Activated T-helper 2 cell treated with anti-CD3 and anti-CD28 coated beads, Interferon-gamma antibody, Interleukin-2, Interleukin-4, amounts not matched to agents 10 μg/mL and 5 μg/mL and 100 μg/mL, durations not matched to agents 14 hours and 24 hours and 36 hours (primary cell): ENCODE results near the gene CTNNBL1. TPM values are rescaled to one million over a fixed set of nuclear protein-coding genes. Genes with fewer than 3 reads are reported as not detected.

Source experiments
- DNase-seq: peaks from one replicate; pipeline ENCODE4 v3.0.0; 2021; ENCODE audit warnings: low spot score
- H3K27ac Mint-ChIP-seq: one replicate; pipeline ENCODE4 v1.8.0; 2021; ENCODE audit warnings: mixed read lengths
- H3K27me3 Mint-ChIP-seq: one replicate; pipeline ENCODE4 v1.8.0; 2021; ENCODE audit warnings: low read depth, mixed read lengths
- H3K36me3 Mint-ChIP-seq: one replicate; pipeline ENCODE4 v1.8.0; 2021; ENCODE audit warnings: low read depth, mixed read lengths
- H3K4me1 Mint-ChIP-seq: one replicate; pipeline ENCODE4 v1.8.0; 2021; ENCODE audit warnings: low read depth, mixed read lengths
- H3K4me3 Mint-ChIP-seq: one replicate; pipeline ENCODE4 v1.8.0; 2021; ENCODE audit warnings: low read depth, mild to moderate bottlenecking, moderate library complexity, mixed read lengths
- H3K9me3 Mint-ChIP-seq: one replicate; pipeline ENCODE4 v1.8.0; 2021; ENCODE audit warnings: mixed read lengths
- intact Hi-C: fragments of 100-400 bp; cut with micrococcal nuclease; formaldehyde crosslinking; loops from one replicate; pipeline ENCODE4 v1.15.1; 2023
- total RNA-seq: library from RNA; stranded (reverse); gene quantifications from 2 replicates; pipeline ENCODE4 v1.2.3, GENCODE V29; 2022

Gene CTNNBL1
- total RNA-seq, 1 donor from 2014 or later, result 108 TPM

GRCh38 chr20:37837924-37838323, 144.1 kb downstream of the CTNNBL1 start:
- intact Hi-C loops, result no loop called here
- peaks cover 13% of the 10 kb centered on the region for H3K36me3 Mint-ChIP-seq
- H3K9me3 Mint-ChIP-seq, result no peaks in the 10 kb centered on the region
- H3K27ac Mint-ChIP-seq, result no peak overlapping the region
- no peak overlapping the region for H3K4me3 Mint-ChIP-seq
- H3K27me3 Mint-ChIP-seq, result no peaks in the 10 kb centered on the region
- H3K4me1 Mint-ChIP-seq, result peaks cover 3% of the 10 kb centered on the region
- no peak for DNase-seq

GRCh38 chr20:37838769-37839431, 145.1 kb downstream of the CTNNBL1 start:
- Mint-ChIP-seq H3K4me1 (peaks cover 3% of the 10 kb centered on the region), H3K27ac (no peak overlapping the region), H3K9me3 (no peaks in the 10 kb centered on the region), H3K27me3 (no peaks in the 10 kb centered on the region), H3K4me3 (no peak overlapping the region), H3K36me3 (peaks cover 16% of the 10 kb centered on the region)
- no peak for DNase-seq
- intact Hi-C loops, result no loop called here

DNA sequence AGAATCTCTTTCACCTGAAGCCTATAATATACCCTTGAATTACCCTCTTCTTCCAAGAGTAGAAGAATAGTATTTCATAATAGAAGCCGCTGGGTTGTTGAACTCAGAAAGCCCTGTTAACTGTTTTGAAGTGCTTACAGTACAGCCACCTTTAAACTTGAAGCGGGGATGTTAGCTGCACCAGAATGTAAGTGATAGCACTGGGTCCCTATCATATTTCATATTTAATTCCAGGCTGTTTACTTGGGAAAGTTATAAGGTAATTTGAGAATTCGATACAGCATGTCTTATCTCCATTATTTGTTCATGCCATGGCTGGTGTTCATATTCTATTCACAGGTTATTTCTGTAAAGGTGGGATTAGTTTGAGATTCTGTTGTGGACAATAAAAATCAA, 145.6 kb downstream of the CTNNBL1 start:
- no peak for DNase-seq
- no peak overlapping the region for H3K4me3 Mint-ChIP-seq
- no peaks in the 10 kb centered on the region for H3K9me3 Mint-ChIP-seq
- H3K27me3 Mint-ChIP-seq, result no peaks in the 10 kb centered on the region
- H3K27ac Mint-ChIP-seq, result no peak overlapping the region
- intact Hi-C loops, result no loop called here
- peaks cover 3% of the 10 kb centered on the region for H3K4me1 Mint-ChIP-seq
- H3K36me3 Mint-ChIP-seq, result peaks cover 16% of the 10 kb centered on the region

DNA sequence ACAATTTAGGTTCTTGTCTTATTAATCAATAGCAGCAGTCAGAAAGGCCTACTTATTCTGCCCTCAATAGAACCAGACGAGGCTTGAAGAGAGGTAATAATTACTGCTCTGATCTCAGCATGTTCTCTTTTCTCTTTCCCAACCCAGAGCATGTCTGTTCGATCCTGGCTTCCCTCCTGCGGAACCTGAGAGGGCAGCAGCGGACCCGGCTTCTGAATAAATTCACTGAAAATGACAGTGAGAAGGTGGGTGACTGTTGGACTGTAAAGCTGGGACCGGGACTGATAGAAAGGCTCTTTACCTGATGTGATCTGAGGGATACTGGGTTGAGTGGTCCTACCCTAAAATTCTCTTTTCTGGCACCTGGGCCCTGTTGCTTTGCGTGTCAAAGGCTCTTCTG, 146.1 kb downstream of the CTNNBL1 start:
- Mint-ChIP-seq H3K4me1 (peaks cover 3% of the 10 kb centered on the region), H3K27me3 (no peaks in the 10 kb centered on the region), H3K9me3 (no peaks in the 10 kb centered on the region), H3K4me3 (no peak overlapping the region), H3K27ac (no peak overlapping the region), H3K36me3 (peaks cover 16% of the 10 kb centered on the region)
- DNase-seq, result no peak
- intact Hi-C loops, result no loop called here

- no peak for DNase-seq
- peaks cover 17% of the 10 kb centered on the region for H3K36me3 Mint-ChIP-seq
- H3K27ac Mint-ChIP-seq, result no peak overlapping the region
- no peak overlapping the region for H3K4me3 Mint-ChIP-seq
- H3K4me1 Mint-ChIP-seq, result no peaks in the 10 kb centered on the region
- no peaks in the 10 kb centered on the region for H3K9me3 Mint-ChIP-seq
- H3K27me3 Mint-ChIP-seq, result no peaks in the 10 kb centered on the region
- intact Hi-C loops, result no loop called here
Observed at GRCh38 chr20:37841389-37841788, 147.6 kb downstream of the CTNNBL1 start.

GRCh38 chr20:37841971-37842370, 148.1 kb downstream of the CTNNBL1 start:
- H3K36me3 Mint-ChIP-seq, result peaks cover 23% of the 10 kb centered on the region
- H3K27ac Mint-ChIP-seq, result no peak overlapping the region
- no peak for DNase-seq
- H3K4me3 Mint-ChIP-seq, result no peak overlapping the region
- no peaks in the 10 kb centered on the region for H3K4me1 Mint-ChIP-seq
- H3K9me3 Mint-ChIP-seq, result no peaks in the 10 kb centered on the region
- intact Hi-C loops, result no loop called here
- no peaks in the 10 kb centered on the region for H3K27me3 Mint-ChIP-seq

GRCh38 chr20:37845241-37845681, 151.4 kb downstream of the CTNNBL1 start:
- H3K36me3 Mint-ChIP-seq, result peaks cover 24% of the 10 kb centered on the region
- no peaks in the 10 kb centered on the region for H3K27me3 Mint-ChIP-seq
- intact Hi-C loops, result no loop called here
- no peak overlapping the region for H3K4me3 Mint-ChIP-seq
- no peak for DNase-seq
- no peak overlapping the region for H3K27ac Mint-ChIP-seq
- H3K4me1 Mint-ChIP-seq, result no peaks in the 10 kb centered on the region
- no peaks in the 10 kb centered on the region for H3K9me3 Mint-ChIP-seq

DNA sequence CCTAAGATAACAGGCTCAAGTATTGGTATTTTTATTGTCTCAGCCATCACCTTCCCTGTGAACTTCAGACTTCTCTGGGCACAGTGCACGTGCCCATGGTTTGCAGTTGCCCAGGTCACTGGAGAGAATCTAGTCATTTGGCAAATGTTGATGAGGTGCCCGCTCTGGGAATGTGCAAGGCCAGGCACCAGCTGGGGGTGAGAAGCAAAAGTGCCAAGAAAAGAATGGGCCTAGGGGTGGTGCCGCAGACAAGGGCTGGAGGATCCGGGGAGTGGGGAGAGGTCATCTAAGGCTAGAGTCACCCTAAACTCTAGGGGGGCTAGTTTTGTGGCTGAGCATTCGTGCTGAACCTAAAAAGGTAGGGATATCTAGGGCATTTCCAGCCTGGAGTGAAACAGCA, 152.0 kb downstream of the CTNNBL1 start:
- no peaks in the 10 kb centered on the region for H3K27me3 Mint-ChIP-seq
- H3K4me3 Mint-ChIP-seq, result no peak overlapping the region
- no peak overlapping the region for H3K27ac Mint-ChIP-seq
- no peaks in the 10 kb centered on the region for H3K9me3 Mint-ChIP-seq
- intact Hi-C loops, result no loop called here
- H3K36me3 Mint-ChIP-seq, result peaks cover 26% of the 10 kb centered on the region
- no peak for DNase-seq
- H3K4me1 Mint-ChIP-seq, result no peaks in the 10 kb centered on the region

GRCh38 chr20:37846573-37846972, 152.7 kb downstream of the CTNNBL1 start:
- Mint-ChIP-seq H3K27ac (no peak overlapping the region), H3K9me3 (no peaks in the 10 kb centered on the region), H3K4me3 (no peak overlapping the region), H3K4me1 (no peaks in the 10 kb centered on the region), H3K36me3 (peaks cover 24% of the 10 kb centered on the region), H3K27me3 (no peaks in the 10 kb centered on the region)
- no peak for DNase-seq
- intact Hi-C loops, result no loop called here

DNA sequence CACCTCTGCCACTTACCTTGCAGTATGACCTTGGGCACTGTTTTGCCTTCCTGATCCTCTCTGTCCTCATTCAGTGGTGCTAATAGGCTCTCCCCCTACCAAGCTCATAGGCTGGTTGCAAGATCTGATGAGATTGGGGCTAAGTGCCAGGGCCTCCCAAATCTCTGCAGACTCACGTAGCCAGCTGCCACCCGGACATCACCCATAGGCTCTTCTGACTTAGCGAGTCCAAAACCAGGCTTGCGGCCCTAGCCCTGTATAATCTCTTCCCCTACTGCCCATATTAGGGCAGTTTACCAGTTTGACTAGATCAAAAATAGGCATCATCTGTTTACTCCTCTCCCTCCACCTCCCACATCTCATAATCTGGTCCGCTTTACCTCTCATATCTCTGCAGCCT, 154.9 kb downstream of the CTNNBL1 start:
- no peak for DNase-seq
- Mint-ChIP-seq H3K4me3 (no peak overlapping the region), H3K36me3 (peaks cover 18% of the 10 kb centered on the region), H3K27me3 (no peaks in the 10 kb centered on the region), H3K4me1 (peaks cover 4% of the 10 kb centered on the region), H3K9me3 (no peaks in the 10 kb centered on the region), H3K27ac (no peak overlapping the region)
- intact Hi-C loops, result no loop called here

DNA sequence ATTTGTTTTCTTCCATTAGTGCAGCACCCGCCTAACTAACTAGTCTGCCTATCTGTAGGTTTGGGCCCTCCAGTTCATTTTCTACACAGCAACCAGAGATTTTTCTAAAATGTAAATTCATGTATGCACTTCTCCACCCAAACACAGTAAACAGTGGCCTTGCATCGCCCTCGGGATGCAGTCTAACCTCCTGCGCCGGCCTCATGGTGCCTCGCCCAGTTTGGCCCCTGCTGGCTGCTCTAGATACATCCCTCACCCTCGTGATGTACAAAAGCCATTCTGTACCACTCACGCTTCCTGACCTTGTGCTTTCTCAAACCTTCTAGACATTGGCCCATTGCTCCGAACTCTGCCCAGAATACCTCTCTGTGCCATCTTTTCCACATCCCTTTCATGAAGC, 155.3 kb downstream of the CTNNBL1 start:
- H3K27ac Mint-ChIP-seq, result no peak overlapping the region
- H3K36me3 Mint-ChIP-seq, result peaks cover 23% of the 10 kb centered on the region
- H3K4me1 Mint-ChIP-seq, result peaks cover 9% of the 10 kb centered on the region
- H3K9me3 Mint-ChIP-seq, result no peaks in the 10 kb centered on the region
- H3K27me3 Mint-ChIP-seq, result no peaks in the 10 kb centered on the region
- no peak for DNase-seq
- intact Hi-C loops, result no loop called here
- no peak overlapping the region for H3K4me3 Mint-ChIP-seq

DNA sequence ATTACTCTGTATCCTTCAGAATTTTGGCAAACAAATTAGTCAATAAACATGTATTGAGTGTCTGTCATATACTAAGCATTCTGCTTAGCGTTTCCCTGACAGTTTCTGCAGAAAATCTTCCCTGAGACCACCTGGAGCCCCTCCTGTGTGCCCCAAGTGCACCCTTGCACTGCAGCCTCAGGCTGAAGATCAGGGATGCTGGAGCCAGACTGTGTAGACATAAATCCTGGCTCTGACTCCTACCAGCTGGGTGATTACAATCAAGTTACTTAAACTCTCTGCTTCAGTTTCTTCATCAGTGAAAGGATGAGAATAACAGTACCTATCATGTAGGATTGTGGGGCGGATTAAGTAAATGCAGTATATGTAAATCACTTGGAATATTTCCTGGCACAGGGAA, 155.7 kb downstream of the CTNNBL1 start:
- no peak for DNase-seq
- no peaks in the 10 kb centered on the region for H3K27me3 Mint-ChIP-seq
- H3K9me3 Mint-ChIP-seq, result no peaks in the 10 kb centered on the region
- no peak overlapping the region for H3K27ac Mint-ChIP-seq
- no peak overlapping the region for H3K4me3 Mint-ChIP-seq
- H3K4me1 Mint-ChIP-seq, result peaks cover 10% of the 10 kb centered on the region
- intact Hi-C loops, result no loop called here
- peaks cover 23% of the 10 kb centered on the region for H3K36me3 Mint-ChIP-seq

DNA sequence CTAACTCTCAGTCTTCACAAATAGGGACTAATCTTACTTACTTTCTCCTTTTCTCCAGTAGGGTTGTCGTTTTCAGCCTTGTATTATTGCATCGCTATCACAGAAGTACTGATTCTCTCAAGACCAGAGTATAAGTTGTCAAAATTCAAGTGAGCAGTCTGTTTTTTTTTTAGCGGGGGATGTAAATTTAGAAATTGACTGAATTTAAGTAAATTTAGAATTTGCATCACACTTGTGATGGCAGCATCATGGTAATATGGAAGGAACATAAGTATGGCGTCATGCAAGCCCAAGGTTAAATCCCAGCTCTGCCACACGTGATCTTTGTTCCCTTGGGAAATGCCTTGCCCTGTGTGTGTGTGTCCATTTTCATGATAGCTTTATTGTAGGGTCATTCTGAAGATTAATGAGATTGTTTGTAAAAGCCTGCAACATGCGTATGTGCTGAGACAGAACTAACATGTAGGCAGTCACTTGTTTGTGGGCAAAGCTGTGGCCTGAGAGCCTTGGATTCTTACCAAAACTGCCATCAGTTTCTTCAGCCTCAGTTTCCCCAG, 156.3 kb downstream of the CTNNBL1 start:
- no peaks in the 10 kb centered on the region for H3K27me3 Mint-ChIP-seq
- H3K9me3 Mint-ChIP-seq, result no peaks in the 10 kb centered on the region
- H3K4me3 Mint-ChIP-seq, result no peak overlapping the region
- H3K27ac Mint-ChIP-seq, result no peak overlapping the region
- peaks cover 28% of the 10 kb centered on the region for H3K36me3 Mint-ChIP-seq
- intact Hi-C loops, result loop anchor here (10.0 kb wide), 1 partner anchor 145 kb away; no protein-coding TSS in a partner anchor
- DNase-seq, result no peak
- peaks cover 13% of the 10 kb centered on the region for H3K4me1 Mint-ChIP-seq
